Measurements from ENCODE around the gene DGAT2.
A peak's percentile ranks its signal among the peaks of the same experiment; 100 is the strongest.

DGAT2 gene

DNA sequence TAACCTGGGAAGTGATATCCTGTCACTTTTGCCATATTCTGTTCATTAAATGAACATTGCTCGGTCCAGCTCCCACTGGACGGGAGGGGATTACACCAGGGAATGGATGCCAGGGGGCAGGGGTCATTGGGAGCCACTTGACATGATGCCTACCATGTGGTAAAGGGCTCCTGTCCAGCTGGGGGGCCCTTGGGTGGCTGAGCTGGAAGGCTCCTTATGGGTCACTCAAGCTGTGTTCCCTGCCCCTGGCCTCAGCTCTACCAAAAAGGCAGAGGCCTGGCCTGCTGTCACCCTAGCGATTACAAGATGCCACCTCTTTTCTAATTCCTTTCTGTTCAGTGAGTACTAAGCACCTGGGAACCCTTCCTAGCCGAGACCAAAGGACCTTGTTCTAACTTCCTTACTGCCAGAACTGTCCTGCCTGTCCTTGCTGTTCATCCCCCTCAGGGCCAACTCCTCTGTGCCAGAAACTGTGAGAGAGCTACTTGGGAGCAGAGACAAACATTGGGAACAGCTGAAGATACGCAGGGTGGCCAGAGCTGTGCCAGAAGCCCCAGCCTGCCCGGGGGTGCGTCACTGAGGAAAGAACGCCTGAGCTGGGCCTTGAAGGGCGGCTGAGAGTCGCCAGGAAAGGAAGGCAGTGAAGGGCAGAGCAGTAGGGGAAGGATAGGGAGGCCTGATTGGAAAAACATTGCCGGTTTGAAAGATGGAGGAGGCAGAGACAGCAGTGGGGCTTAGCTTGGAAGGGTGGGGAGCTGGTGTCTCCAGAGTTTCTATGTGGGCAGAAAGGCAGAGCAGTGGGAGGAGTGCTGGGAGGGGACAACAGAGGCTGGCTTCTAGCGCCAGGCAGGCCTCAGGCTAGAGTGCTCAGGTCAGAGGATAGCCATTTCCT, 33.7 kb downstream of the DGAT2 start:
- DNase-seq = no peak

GRCh38 chr11:75802913-75803820, 34.6 kb downstream of the DGAT2 start:
- peak; percentile 19 to 76 for DNase-seq

DNA sequence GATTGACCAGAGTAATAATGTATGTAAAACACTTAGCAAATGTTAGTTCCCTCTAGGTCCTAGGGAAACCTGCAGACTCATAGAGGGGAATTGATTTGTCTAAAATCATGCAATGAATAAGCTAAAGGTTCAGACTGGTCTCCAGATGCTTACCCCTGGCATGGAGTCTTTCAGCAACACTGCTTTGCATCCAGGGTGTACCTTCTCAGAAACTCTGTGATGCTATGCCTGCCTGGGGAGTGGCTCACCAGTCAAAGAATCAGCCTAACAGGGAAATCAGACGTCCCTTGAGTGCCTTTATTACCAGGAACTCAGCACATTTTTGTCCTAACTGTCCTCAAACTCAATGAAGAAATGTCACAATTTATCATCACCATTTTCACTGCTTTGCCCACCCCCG, 40.5 kb downstream of the DGAT2 start:
- no peak for DNase-seq

DNA sequence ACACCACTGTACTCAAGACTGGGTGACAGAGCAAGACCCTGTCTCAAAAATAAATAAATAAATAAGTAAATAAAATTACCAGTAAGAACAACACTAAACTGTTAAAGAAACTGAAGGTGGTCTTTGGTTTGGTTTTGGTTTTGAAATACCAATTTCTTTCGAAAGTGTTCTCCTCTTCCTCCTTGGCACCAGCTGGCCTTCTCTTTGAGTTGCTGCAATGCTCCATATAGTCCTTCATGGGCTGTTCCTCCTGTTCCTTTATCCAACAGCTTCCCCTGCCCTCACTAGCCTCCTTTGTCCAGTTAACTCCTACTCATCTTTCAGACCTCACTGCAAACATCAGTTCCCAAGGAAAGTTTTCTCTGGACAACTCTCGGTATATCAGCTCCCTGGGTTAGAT, 41.4 kb downstream of the DGAT2 start:
- DNase-seq = no peak

GRCh38 chr11:75810637-75811390, 42.2 kb downstream of the DGAT2 start:
- DNase-seq = no peak

- DNase-seq = no peak
Measured at GRCh38 chr11:75811485-75811884, 42.9 kb downstream of the DGAT2 start.

- DNase-seq = no peak
Measured at GRCh38 chr11:75812542-75813040, 44.0 kb downstream of the DGAT2 start.

GRCh38 chr11:75813124-75813523, 44.5 kb downstream of the DGAT2 start:
- no peak for DNase-seq

DNA sequence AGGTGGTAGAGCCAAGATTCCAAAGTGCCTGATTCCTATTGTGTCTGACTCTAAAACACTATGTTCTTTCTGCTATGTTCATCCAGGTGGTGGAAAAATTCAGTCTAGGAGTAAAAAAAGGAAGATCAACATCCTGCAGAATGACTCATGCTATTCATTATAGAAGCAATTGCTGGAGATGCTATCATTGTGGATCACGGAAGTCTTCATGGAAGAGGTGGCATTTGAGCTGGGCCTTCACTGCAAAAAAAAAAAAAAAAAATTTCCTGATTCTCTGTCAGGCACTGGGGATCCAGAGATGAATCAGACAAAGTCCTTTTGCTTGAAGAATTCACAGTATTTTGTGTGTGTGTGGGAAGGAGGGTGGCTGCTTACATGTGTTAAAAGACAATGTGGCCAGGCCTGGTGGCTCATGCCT, 45.1 kb downstream of the DGAT2 start:
- no peak for DNase-seq

GRCh38 chr11:75814363-75814676, 45.7 kb downstream of the DGAT2 start:
- peak; percentile 94 to 95 for DNase-seq

DNA sequence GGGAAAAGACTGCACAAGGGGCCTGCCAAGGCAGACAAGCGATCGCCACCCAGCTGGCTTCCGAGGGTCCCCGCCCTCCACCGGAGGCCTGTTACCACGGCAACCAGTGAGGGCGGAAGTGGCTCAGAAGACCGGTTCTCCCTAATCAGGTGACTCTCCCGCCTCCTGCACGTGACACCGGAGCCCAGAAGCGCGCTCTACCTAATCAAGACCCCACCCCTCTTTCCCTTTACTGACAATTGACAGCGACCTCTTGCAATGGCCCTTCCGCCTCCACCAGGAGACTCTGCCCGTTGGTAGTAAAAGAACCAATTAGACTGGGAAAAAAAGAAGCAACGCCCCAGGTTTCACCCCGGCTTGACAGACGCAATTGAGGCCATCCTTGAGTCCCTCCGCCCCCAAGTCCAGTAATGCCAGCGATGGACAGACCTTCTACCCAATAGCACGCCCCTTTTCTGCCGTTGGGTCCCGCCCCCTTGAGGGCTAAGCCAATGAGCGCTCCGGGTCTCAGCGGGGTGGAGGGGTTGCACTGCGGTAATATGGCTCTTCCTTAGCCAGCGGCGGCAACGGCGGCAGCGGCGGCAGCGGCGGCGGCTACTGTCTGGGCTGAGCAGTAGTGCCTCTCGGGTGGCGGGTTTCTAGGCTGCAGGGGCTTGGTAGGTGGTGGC, 46.2 kb downstream of the DGAT2 start, which contains the start of gene UVRAG:
UVRAG (plus strand) TSS at position 534 of the 668 bp plus-strand sequence. CDS start 198 bp downstream, outside the sequence.
- peak; percentile 99 to 100 for DNase-seq

DNA sequence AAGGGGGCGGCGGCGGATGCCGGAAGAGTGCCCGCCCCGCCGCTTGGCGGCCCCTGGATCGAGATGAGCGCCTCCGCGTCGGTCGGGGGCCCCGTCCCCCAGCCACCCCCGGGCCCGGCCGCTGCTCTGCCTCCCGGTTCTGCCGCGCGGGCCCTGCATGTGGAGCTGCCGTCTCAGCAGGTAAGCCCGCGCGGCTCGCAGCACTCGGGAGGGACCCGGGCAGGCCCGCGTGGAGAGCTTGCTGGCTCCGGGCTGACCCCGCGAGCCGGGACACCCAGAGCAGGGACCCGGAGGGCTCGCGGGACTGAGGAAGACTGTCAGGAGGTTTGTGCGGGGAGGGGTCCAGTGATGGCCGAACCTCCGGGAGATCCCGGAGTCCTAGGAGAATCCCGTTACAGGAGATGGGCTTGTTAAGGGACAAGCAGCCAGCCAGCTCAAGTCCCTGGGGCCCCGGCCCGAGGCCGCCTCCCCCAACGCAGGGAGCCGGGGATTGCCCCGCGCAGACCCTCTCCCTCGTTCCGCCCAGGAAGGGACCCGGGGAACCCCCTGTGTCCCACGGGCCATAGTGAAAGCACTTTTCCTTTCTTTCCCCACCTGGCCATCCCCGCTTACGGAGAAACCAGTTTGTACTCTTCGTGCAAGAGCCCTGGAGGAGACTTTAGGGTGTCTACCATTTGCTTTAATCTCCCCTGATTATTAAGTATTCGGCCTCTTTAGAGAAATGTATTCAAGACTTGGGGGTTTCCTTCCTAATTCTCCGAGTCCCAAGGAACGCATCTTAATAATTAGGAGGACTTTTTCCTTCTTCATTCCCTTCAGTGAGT, 47.0 kb downstream of the DGAT2 start:
- peak; percentile 28 to 88 for DNase-seq

DNA sequence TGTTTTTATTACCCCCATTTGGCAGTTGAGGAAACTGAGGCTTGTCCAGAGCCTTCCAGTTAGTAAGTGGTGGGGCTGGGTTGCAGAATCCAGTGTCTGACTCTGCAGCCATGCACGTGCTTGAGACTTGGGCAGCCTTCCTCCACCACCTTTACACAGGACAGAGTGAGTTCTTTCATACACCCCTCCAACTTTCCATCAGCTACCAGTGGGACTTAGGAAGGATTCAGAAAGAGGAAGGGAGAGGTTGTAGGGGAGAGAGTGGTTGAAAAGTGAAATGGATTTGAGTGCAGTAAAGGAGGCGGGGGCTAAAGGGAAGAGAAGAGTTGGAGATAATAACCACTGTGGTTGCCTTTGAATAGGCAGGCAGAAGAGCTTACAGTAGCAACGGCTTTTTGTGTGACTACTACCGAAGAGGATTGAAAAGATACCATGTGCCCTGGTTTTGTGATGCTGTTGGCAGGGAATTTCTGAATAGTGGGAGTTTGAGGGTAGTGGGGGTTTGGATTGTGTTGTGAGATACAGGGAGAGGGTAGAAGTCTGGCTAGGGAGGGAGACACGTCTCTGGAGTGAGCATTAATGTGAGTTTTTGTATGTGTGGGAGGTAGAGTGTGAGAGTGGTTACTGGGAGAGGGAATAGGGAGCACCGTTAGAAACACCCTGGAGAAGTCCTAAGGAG, 48.1 kb downstream of the DGAT2 start:
- peak in 1 of 2 experiments; percentile 46 for DNase-seq

GRCh38 chr11:75820645-75821044, 52.1 kb downstream of the DGAT2 start:
- no peak for DNase-seq

DNA sequence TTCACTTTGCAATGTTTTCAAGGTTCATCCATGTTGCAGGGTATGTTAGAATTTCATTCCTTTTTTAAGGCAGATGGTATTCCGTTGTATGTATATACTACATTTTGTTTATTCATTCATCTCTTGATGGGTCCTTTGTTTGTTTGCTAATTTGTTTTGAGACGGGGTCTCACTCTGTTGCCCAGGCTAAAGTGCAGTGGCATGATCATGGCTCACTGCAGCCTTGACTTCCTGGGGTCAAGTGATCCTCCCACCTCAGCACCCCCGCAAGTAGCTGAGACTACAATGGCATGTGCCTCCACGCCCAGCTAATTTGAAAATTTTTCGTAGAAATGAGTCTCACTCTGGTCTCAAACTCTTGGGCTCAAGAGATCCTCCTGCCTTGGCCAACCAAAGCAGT, 52.6 kb downstream of the DGAT2 start:
- DNase-seq = no peak

GRCh38 chr11:75822541-75822940, 54.0 kb downstream of the DGAT2 start:
- no peak for DNase-seq

DNA sequence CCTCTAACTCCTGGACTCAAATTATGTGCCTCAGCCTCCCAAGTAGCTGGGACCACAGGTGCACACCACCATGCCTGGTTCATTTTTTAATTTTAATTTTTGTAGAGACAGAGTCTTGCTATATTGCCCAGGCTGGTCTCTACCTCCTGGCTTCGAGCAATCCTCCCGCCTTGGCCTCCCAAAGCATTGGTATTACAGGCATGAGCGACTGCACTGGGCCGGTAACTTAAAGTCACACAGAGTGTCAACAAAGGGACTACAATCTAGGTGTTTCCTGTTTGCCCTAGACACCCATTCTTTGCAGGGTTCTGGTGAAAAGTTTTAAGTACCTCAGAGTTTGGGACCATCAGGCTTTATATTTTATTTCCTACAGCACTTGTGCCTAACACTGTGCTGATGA, 54.8 kb downstream of the DGAT2 start:
- DNase-seq = no peak

DNA sequence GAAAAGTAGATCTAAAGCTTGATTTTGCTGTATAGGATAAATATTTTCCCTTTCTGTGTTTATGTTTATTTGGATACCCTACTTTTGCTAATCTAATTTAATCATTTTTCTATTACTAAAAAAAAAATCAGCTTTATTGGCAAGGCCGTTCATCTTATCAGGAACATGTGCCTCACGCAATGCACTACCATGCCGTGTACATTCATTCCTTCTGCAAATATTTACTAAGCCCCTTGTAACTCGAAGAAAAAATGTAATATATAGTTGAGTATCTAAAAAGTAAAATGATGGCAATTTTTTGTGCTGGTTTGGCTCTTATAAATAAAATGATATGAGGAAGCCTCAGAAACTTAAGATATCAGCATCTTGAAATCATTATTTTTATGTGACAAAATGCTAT, 55.4 kb downstream of the DGAT2 start:
- DNase-seq = no peak

- no peak for DNase-seq
Measured at GRCh38 chr11:75826461-75827230, 58.1 kb downstream of the DGAT2 start.

DNA sequence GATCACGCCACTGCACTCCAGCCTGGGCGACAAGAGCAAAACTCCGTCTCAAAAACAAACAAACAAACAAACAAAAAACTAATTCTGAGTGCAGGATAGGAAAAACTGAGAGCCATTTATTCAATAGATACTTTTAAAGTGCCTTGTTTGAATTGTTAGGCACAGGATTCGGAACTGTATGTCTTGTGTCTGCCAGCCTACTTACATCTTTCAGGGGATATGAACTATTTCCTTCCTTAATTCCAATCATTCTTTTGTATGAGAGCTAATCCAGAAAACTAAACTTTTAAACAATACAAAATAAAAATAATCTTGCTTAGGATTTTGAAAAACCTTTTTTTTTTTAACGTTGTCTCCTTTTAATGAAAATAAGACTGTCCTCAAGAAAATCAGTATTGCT, 59.0 kb downstream of the DGAT2 start:
- DNase-seq = no peak

Measured in NCI-H526 (cell line).